H1 (cell line): ENCODE data around the gene TUT1. TPM values are rescaled to one million over a fixed set of nuclear protein-coding genes. Genes with fewer than 3 reads are reported as not detected.

Experiments used
- BRCA1 ChIP-seq: IDR thresholded peaks from 2 replicates; pipeline ENCODE4 v1.6.1; 2012; ENCODE audit warnings: low read depth, low read length, improper control_type of control experiment
- CBX5 ChIP-seq: fragments of 300-800, 300-1000 bp; sonication (generic); IDR thresholded peaks from 2 replicates; pipeline ENCODE4 v1.7.1; 2016; ENCODE audit warnings: antibody characterized with exemption, low read length, low read depth
- CEBPB ChIP-seq: IDR thresholded peaks from 2 replicates; pipeline ENCODE4 v1.6.1; 2012; ENCODE audit warnings: low read depth, low read length
- CHD1 ChIP-seq: IDR thresholded peaks from 2 replicates; pipeline ENCODE4 v1.6.1; 2012; ENCODE audit warnings: low read depth, low read length, improper control_type of control experiment
- CHD2 ChIP-seq: IDR thresholded peaks from 2 replicates; pipeline ENCODE4 v1.6.1; 2012; ENCODE audit warnings: low read length, improper control_type of control experiment
- CTBP2 ChIP-seq: IDR thresholded peaks from 2 replicates; pipeline ENCODE4 v1.7.0; 2011; ENCODE audit warnings: borderline replicate concordance, mild to moderate bottlenecking, moderate library complexity, mixed read lengths, low read length; ENCODE audit not compliant: insufficient read depth, insufficient read length
- HDAC2 ChIP-seq, 2 experiments: fragments of 300-600 bp in 1 of 2; sonication (generic) in 1 of 2; IDR thresholded peaks; 2 replicates each; pipeline ENCODE4 v1.6.1; 2011 to 2012; ENCODE audit warnings: low read depth in 2 of 2, low read length in 2 of 2, mild to moderate bottlenecking in 2 of 2, moderate library complexity in 2 of 2, borderline replicate concordance in 1 of 2, inconsistent platforms in 1 of 2
- JUND ChIP-seq: IDR thresholded peaks from 2 replicates; pipeline ENCODE4 v1.6.1; 2011; ENCODE audit warnings: mild to moderate bottlenecking, improper control_type of control experiment, low read length
- KDM1A ChIP-seq: fragments of 200-600, 300-600 bp; sonication (generic); IDR thresholded peaks from 2 replicates; pipeline ENCODE4 v1.7.1; 2016; ENCODE audit warnings: mild to moderate bottlenecking, low read length, borderline replicate concordance
- KDM5A ChIP-seq: fragments of 200-600 bp; IDR thresholded peaks from 2 replicates; pipeline ENCODE4 v1.7.1; 2012; ENCODE audit warnings: mild to moderate bottlenecking, low read length, inconsistent platforms, mixed read lengths
- MAX ChIP-seq: IDR thresholded peaks from 2 replicates; pipeline ENCODE4 v1.6.1; 2012; ENCODE audit warnings: inconsistent platforms
- PHF8 ChIP-seq: fragments of 200-600 bp; sonication (generic); conservative IDR thresholded peaks from 2 replicates; pipeline ENCODE4 v1.7.1; 2012; ENCODE audit warnings: low read depth, mild to moderate bottlenecking, inconsistent platforms, low read length, moderate library complexity
- POLR2A ChIP-seq, 2 experiments: IDR thresholded peaks; 1 replicate in 1 of 2; 2 replicates in 1 of 2; pipeline ENCODE4 v1.6.1; 2011; ENCODE audit warnings: low read depth in 2 of 2, low read length in 2 of 2, mild to moderate bottlenecking in 2 of 2; ENCODE audit errors: control extremely low read depth in 1 of 2
- RBBP5 ChIP-seq: IDR thresholded peaks from 2 replicates; pipeline ENCODE4 v1.7.1; 2012; ENCODE audit warnings: low read depth, mild to moderate bottlenecking, inconsistent platforms, low read length, moderate library complexity, borderline replicate concordance
- RFX5 ChIP-seq: IDR thresholded peaks from 2 replicates; pipeline ENCODE4 v1.6.1; 2011; ENCODE audit warnings: low read depth, low read length, improper control_type of control experiment, borderline replicate concordance
- RXRA ChIP-seq: IDR thresholded peaks from 2 replicates; pipeline ENCODE4 v1.6.1; 2011; ENCODE audit warnings: low read depth, mild to moderate bottlenecking, low read length, moderate library complexity; ENCODE audit not compliant: insufficient read depth
- SRF ChIP-seq: IDR thresholded peaks from 2 replicates; pipeline ENCODE4 v1.6.1; 2011; ENCODE audit warnings: mild to moderate bottlenecking, low read depth, low read length, moderate library complexity
- SUZ12 ChIP-seq: fragments of 200-600 bp; sonication (generic); IDR thresholded peaks from 2 replicates; pipeline ENCODE4 v1.6.1; 2012; ENCODE audit warnings: mild to moderate bottlenecking, inconsistent platforms, low read length, moderate library complexity, mixed read lengths
- TAF1 ChIP-seq: IDR thresholded peaks from 2 replicates; pipeline ENCODE4 v1.6.1; 2011; ENCODE audit warnings: mild to moderate bottlenecking, low read depth, low read length
- polyA plus RNA-seq, 7 experiments: library from polyadenylated mRNA; depleted of rRNA in 3 of 7; stranded (reverse) in 5 of 7; unstranded in 2 of 7; fragments of >200 nt in 5 of 7; fragments of 200-250 nt in 2 of 7; gene quantifications; 1 replicate in 5 of 7; 2 replicates in 1 of 7; 4 replicates in 1 of 7; pipeline versions ENCODE4 v1.2.1 to v1.2.3, GENCODE V29; 2011 to 2013; ENCODE audit warnings: missing spikeins in 2 of 7, mixed read lengths in 2 of 7
- total RNA-seq: library from RNA; stranded (reverse); fragmentation: NEBNext Ultra II Directional; extraction: Animal tissue kit (Norgen Biotek cat#: 25700); gene quantifications from 2 replicates; pipeline ENCODE4 v1.2.1, GENCODE V29; 2021
- TF ChIP-seq, protein P1 (sequence below): IDR thresholded peaks from 2 replicates; pipeline ENCODE4 v1.6.1; 2011; ENCODE audit warnings: low read length, improper control_type of control experiment
- TF ChIP-seq, protein P2 (sequence below): IDR thresholded peaks from 2 replicates; pipeline ENCODE4 v1.6.1; 2011; ENCODE audit warnings: low read depth, mild to moderate bottlenecking, low read length; ENCODE audit not compliant: insufficient read depth
- TF ChIP-seq, protein P3 (sequence below): IDR thresholded peaks from 2 replicates; pipeline ENCODE4 v1.6.1; 2012; ENCODE audit warnings: low read length, inconsistent platforms

TUT1 gene
- total and polyA plus RNA-seq, 2 of the 8 experiments (the other 6 are each of a cell fraction or from before 2014, with no cell fraction given), result 17.8 to 24.6 TPM

DNA sequence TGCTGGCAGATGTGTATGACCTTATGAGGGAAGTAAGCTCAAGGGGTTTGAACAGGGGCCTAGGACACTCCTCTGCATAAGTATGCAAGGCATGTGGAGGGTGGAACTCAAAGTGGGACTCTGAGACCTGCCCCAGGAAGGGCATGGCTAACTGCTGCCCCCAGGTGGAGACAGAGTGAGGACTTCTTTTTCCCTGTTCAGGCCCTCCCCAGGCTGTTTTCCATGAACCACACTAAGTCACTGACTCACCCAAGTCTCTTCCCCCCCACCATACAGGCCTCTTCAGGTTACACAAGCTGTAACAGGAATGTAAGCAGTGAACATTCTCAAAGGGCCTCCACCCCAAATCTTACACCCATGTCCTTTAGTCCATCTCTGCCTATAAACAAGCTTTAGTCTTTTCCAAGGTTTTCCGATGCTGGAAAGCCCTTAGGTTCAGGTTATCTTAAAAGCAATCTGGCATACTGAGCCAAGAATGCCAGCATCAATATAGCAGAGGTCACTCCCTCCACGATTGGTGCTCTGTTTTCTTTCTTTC lies 30.7 kb downstream of the TUT1 start (continued):
- TF ChIP-seq, protein P1, sequence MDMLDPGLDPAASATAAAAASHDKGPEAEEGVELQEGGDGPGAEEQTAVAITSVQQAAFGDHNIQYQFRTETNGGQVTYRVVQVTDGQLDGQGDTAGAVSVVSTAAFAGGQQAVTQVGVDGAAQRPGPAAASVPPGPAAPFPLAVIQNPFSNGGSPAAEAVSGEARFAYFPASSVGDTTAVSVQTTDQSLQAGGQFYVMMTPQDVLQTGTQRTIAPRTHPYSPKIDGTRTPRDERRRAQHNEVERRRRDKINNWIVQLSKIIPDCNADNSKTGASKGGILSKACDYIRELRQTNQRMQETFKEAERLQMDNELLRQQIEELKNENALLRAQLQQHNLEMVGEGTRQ, result no peak
- no peak for TF ChIP-seq KDM5A
- no peak for TF ChIP-seq KDM1A
- TF ChIP-seq SRF, result peak; percentile 53; the same call in 1 of the 2 replicates
- no peak for TF ChIP-seq RXRA
- TF ChIP-seq CEBPB, result no peak
- TF ChIP-seq CBX5, result no peak
- no peak for TF ChIP-seq RBBP5
- peak in 1 of 2 experiments; percentile 71; a peak in 1 of 3 replicates for TF ChIP-seq POLR2A (IDR thresholded peaks at IDR 0.05; ENCODE audit: control extremely low read depth in 1 of 2, low read depth in 2 of 2, low read length in 2 of 2)
- TF ChIP-seq TAF1, result 0 out of 2 replicates have a peak, but pooled peaks have one; percentile 24
- TF ChIP-seq RFX5, result peak; percentile 51; the same call in 1 of the 2 replicates
- TF ChIP-seq, protein P2, sequence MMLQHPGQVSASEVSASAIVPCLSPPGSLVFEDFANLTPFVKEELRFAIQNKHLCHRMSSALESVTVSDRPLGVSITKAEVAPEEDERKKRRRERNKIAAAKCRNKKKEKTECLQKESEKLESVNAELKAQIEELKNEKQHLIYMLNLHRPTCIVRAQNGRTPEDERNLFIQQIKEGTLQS, result no peak
- no peak for TF ChIP-seq CTBP2
- no peak for TF ChIP-seq BRCA1
- no peak for TF ChIP-seq SUZ12
- peak; percentile 65; the same call in 1 of the 2 replicates for TF ChIP-seq MAX
- no peak for TF ChIP-seq CHD1
- TF ChIP-seq PHF8, result no peak
- TF ChIP-seq JUND, result peak; percentile 81
- no peak for TF ChIP-seq HDAC2 (IDR thresholded peaks at IDR 0.05; ENCODE audit: borderline replicate concordance in 1 of 2, low read depth in 2 of 2, low read length in 2 of 2)
- TF ChIP-seq, protein P3, sequence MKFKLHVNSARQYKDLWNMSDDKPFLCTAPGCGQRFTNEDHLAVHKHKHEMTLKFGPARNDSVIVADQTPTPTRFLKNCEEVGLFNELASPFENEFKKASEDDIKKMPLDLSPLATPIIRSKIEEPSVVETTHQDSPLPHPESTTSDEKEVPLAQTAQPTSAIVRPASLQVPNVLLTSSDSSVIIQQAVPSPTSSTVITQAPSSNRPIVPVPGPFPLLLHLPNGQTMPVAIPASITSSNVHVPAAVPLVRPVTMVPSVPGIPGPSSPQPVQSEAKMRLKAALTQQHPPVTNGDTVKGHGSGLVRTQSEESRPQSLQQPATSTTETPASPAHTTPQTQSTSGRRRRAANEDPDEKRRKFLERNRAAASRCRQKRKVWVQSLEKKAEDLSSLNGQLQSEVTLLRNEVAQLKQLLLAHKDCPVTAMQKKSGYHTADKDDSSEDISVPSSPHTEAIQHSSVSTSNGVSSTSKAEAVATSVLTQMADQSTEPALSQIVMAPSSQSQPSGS, result no peak; the same call in 1 of the 2 replicates
- no peak for TF ChIP-seq CHD2
